Tibial nerve (tissue), 3 donors: ENCODE data around the gene NYNRIN.

ENCODE experiments used
- CTCF ChIP-seq, 5 experiments: fragments of 200-600 bp in 3 of 5; fragments of 450-650 bp in 2 of 5; sonication (generic) in 3 of 5; IDR thresholded peaks; one replicate each; pipeline ENCODE4 v1.5.1; 2016 to 2019; ENCODE audit warnings: antibody characterized with exemption in 5 of 5, mild to moderate bottlenecking in 3 of 5, moderate library complexity in 2 of 5
- POLR2A ChIP-seq, 2 donors: fragments of 450-650 bp; IDR thresholded peaks; one replicate each; pipeline ENCODE4 v1.6.1; 2017; ENCODE audit warnings: antibody characterized with exemption in 2 of 2, mild to moderate bottlenecking in 2 of 2, moderate library complexity in 2 of 2

GRCh38 chr14:24422694-24423601 is 24.1 kb downstream of the NYNRIN start:
- TF ChIP-seq CTCF (IDR thresholded peaks at IDR 0.05) (no peak), POLR2A (IDR thresholded peaks at IDR 0.05) (no peak)
